ENCODE results near the gene SPATA32.

Gene SPATA32

GRCh38 chr17:45229681-45230409 lies 32.0 kb downstream of the SPATA32 start:
- DNase-seq (ENCODE audit: low read depth, low spot score), result no peak

- DNase-seq (ENCODE audit: low read depth, low spot score), result peak; percentile 57
Observed at GRCh38 chr17:45228763-45229539, 32.9 kb downstream of the SPATA32 start.

GRCh38 chr17:45227926-45228762 lies 33.8 kb downstream of the SPATA32 start:
- DNase-seq (ENCODE audit: low read depth, low spot score), result no peak

- DNase-seq (ENCODE audit: low read depth, low spot score), result no peak
Observed at GRCh38 chr17:45227101-45227925, 34.6 kb downstream of the SPATA32 start.

GRCh38 chr17:45226576-45226975 lies 35.3 kb downstream of the SPATA32 start:
- no peak for DNase-seq (ENCODE audit: low read depth, low spot score)

GRCh38 chr17:45225964-45226530 lies 35.8 kb downstream of the SPATA32 start:
- DNase-seq (ENCODE audit: low read depth, low spot score), result no peak

GRCh38 chr17:45225051-45225700 lies 36.7 kb downstream of the SPATA32 start:
- DNase-seq (ENCODE audit: low read depth, low spot score), result no peak

GRCh38 chr17:45224671-45225050 lies 37.2 kb downstream of the SPATA32 start:
- DNase-seq (ENCODE audit: low read depth, low spot score), result no peak

- DNase-seq (ENCODE audit: low read depth, low spot score), result no peak
Observed at GRCh38 chr17:45223539-45224528, 38.1 kb downstream of the SPATA32 start.

- DNase-seq (ENCODE audit: low read depth, low spot score), result no peak
Observed at GRCh38 chr17:45222996-45223538, 38.8 kb downstream of the SPATA32 start.

- DNase-seq (ENCODE audit: low read depth, low spot score), result no peak
Observed at GRCh38 chr17:45222289-45222995, 39.5 kb downstream of the SPATA32 start.

- no peak for DNase-seq (ENCODE audit: low read depth, low spot score)
Observed at GRCh38 chr17:45222014-45222288, 39.9 kb downstream of the SPATA32 start.

GRCh38 chr17:45221081-45222013 lies 40.5 kb downstream of the SPATA32 start, which contains the start of gene FMNL1:
Gene FMNL1, plus strand, starts transcription at chr17:45221885. Its CDS starts 240 bp downstream, at chr17:45222125.
- no peak for DNase-seq (ENCODE audit: low read depth, low spot score)

GRCh38 chr17:45220079-45220478 lies 41.8 kb downstream of the SPATA32 start:
- DNase-seq (ENCODE audit: low read depth, low spot score), result no peak

GRCh38 chr17:45218895-45219661 lies 42.8 kb downstream of the SPATA32 start:
- peak; percentile 63 for DNase-seq (ENCODE audit: low read depth, low spot score)

Measured in smooth muscle cell of the brain vasculature (primary cell).